Measurements from ENCODE around the gene DACH1. TPM values are rescaled to one million over a fixed set of nuclear protein-coding genes. Genes with fewer than 3 reads are reported as not detected.

DACH1 gene
- polyA plus RNA-seq, 3 donors: 0.03 to 0.69 (median 0.26) TPM

DNA sequence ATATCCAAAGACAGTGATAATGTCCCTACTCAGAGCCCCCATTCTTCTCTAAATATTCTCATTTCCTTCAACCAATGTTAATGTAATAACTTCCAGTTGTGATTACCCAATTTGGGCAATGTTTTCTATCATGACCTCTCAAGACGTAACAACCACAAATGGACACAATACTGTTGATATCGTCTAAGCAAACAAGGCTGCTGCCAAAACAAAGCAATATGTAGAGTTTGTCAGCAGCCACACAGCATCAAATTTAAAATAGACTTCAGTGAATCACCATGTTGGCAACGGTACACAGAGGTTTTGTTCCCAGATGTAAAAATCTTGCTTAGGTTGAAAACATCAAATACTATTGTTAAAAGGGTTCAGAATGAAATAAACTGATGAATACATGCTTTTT is 205.1 kb downstream of the DACH1 start:
- TF ChIP-seq, protein P1, sequence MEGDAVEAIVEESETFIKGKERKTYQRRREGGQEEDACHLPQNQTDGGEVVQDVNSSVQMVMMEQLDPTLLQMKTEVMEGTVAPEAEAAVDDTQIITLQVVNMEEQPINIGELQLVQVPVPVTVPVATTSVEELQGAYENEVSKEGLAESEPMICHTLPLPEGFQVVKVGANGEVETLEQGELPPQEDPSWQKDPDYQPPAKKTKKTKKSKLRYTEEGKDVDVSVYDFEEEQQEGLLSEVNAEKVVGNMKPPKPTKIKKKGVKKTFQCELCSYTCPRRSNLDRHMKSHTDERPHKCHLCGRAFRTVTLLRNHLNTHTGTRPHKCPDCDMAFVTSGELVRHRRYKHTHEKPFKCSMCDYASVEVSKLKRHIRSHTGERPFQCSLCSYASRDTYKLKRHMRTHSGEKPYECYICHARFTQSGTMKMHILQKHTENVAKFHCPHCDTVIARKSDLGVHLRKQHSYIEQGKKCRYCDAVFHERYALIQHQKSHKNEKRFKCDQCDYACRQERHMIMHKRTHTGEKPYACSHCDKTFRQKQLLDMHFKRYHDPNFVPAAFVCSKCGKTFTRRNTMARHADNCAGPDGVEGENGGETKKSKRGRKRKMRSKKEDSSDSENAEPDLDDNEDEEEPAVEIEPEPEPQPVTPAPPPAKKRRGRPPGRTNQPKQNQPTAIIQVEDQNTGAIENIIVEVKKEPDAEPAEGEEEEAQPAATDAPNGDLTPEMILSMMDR (IDR thresholded peaks at IDR 0.05): no peak
- Mint-ChIP-seq H3K9me3 (no peaks in the 10 kb centered on the region), H3K4me1 (peaks cover 6% of the 10 kb centered on the region), H3K4me3 (no peak overlapping the region), H3K27ac (no peak overlapping the region), H3K36me3 (no peaks in the 10 kb centered on the region), H3K27me3 (ENCODE audit: low read depth in 3 of 3) (no peaks in the 10 kb centered on the region)
- Histone ChIP-seq H4K20me1 (ENCODE audit: insufficient read depth, low read length) (no peaks in the 10 kb centered on the region), H3K4me3 (replicated peaks in 1 of 3; ENCODE audit: low read depth in 2 of 3, low read length in 3 of 3) (no peak overlapping the region), H3K9ac (ENCODE audit: insufficient read depth, low read length, poor library complexity, severe bottlenecking) (no peak overlapping the region), H3K36me3 (replicated peaks in 1 of 2; ENCODE audit: control insufficient read depth in 1 of 2, insufficient read depth in 2 of 2, low read length in 2 of 2) (no peaks in the 10 kb centered on the region), H3K27me3 (ENCODE audit: control insufficient read depth in 2 of 2, insufficient read depth in 2 of 2, low read length in 2 of 2) (no peaks in the 10 kb centered on the region), H3K9me3 (replicated peaks in 1 of 2; ENCODE audit: control insufficient read depth in 1 of 2, insufficient read depth in 1 of 2, low read length in 2 of 2) (no peaks in the 10 kb centered on the region), H3K79me2 (ENCODE audit: insufficient read depth, low read length) (no peaks in the 10 kb centered on the region), H3K27ac (ENCODE audit: low read depth in 1 of 2, low read length in 2 of 2) (no peak overlapping the region), H3K4me1 (ENCODE audit: control insufficient read depth in 1 of 2, insufficient read depth in 2 of 2, low read length in 2 of 2) (no peaks in the 10 kb centered on the region), H3K4me2 (replicated peaks; ENCODE audit: extremely low read depth, low read length, poor library complexity, severe bottlenecking) (no peak overlapping the region), H2AFZ (ENCODE audit: insufficient read depth, low read depth, low read length, poor library complexity, severe bottlenecking) (no peak overlapping the region)
- intact Hi-C loops (cut with micrococcal nuclease): no loop called here
- WGBS (ENCODE audit: insufficient coverage): 80% methylated on average over 1 of the region's 3 CpGs
- no peak for DNase-seq

DNA sequence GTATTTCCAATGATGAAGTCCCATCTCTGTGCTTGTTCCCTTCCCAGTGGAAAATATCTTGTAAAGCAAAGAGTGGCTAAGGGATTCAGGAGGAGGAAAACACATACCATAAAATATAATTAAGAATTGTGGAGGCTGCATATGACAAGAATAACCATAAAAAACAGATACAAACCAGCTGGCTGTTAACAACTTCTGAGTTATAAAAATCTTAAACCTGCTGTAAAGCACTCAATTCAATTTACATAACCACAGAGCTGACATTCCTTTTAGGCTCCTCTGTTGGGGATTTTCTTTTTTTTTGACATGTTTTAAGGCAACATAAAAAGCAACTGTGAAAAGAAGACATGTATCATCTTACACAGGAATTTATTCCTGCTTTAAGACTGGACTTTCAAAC is 207.6 kb downstream of the DACH1 start:
- Histone ChIP-seq H3K79me2 (ENCODE audit: insufficient read depth, low read length) (no peaks in the 10 kb centered on the region), H3K9me3 (replicated peaks in 1 of 2; ENCODE audit: control insufficient read depth in 1 of 2, insufficient read depth in 1 of 2, low read length in 2 of 2) (no peaks in the 10 kb centered on the region), H2AFZ (ENCODE audit: insufficient read depth, low read depth, low read length, poor library complexity, severe bottlenecking) (no peak overlapping the region), H3K4me1 (ENCODE audit: control insufficient read depth in 1 of 2, insufficient read depth in 2 of 2, low read length in 2 of 2) (no peaks in the 10 kb centered on the region), H3K36me3 (replicated peaks in 1 of 2; ENCODE audit: control insufficient read depth in 1 of 2, insufficient read depth in 2 of 2, low read length in 2 of 2) (no peaks in the 10 kb centered on the region), H3K27me3 (ENCODE audit: control insufficient read depth in 2 of 2, insufficient read depth in 2 of 2, low read length in 2 of 2) (no peaks in the 10 kb centered on the region), H3K4me2 (replicated peaks; ENCODE audit: extremely low read depth, low read length, poor library complexity, severe bottlenecking) (no peak overlapping the region), H3K9ac (ENCODE audit: insufficient read depth, low read length, poor library complexity, severe bottlenecking) (no peak overlapping the region), H3K4me3 (replicated peaks in 1 of 3; ENCODE audit: low read depth in 2 of 3, low read length in 3 of 3) (no peak overlapping the region), H3K27ac (ENCODE audit: low read depth in 1 of 2, low read length in 2 of 2) (no peak overlapping the region), H4K20me1 (ENCODE audit: insufficient read depth, low read length) (no peaks in the 10 kb centered on the region)
- H3K4me1 Mint-ChIP-seq: peaks cover 6% of the 10 kb centered on the region
- no peaks in the 10 kb centered on the region for H3K36me3 Mint-ChIP-seq
- H3K4me3 Mint-ChIP-seq: no peak overlapping the region
- H3K9me3 Mint-ChIP-seq: no peaks in the 10 kb centered on the region
- H3K27me3 Mint-ChIP-seq (ENCODE audit: low read depth in 3 of 3): no peaks in the 10 kb centered on the region
- intact Hi-C loops (cut with micrococcal nuclease): no loop called here
- no peak for DNase-seq
- H3K27ac Mint-ChIP-seq: no peak overlapping the region
- TF ChIP-seq, protein P1 (IDR thresholded peaks at IDR 0.05): no peak

Measured in CD14-positive monocyte (primary cell).